ENCODE measurements around the gene PCDH7.

GRCh38 chr4:30721185-30722091 lies 1.3 kb downstream of the PCDH7 start:
- TF ChIP-seq CTCF (IDR thresholded peaks at IDR 0.05; ENCODE audit: insufficient read depth, low read length) (no peak), GABPA (IDR thresholded peaks at IDR 0.05; ENCODE audit: low read depth) (no peak), POLR2AphosphoS5 (IDR thresholded peaks at IDR 0.05; ENCODE audit: low read depth) (no peak), REST (IDR thresholded peaks at IDR 0.05; ENCODE audit: insufficient replicate concordance, low read depth) (no peak)

Measured in HL-60 (cell line).